SU-DHL-6 (cell line): ENCODE data around the gene TAB2.

ENCODE experiments used
- CTCF ChIP-seq: fragments of 200-600 bp; sonication (generic); IDR thresholded peaks from one replicate; pipeline ENCODE4 v1.5.1; 2017; ENCODE audit warnings: antibody characterized with exemption, mild to moderate bottlenecking, low read length, moderate library complexity; ENCODE audit not compliant: insufficient read depth, poor library complexity, severe bottlenecking
- EZH2phosphoT487 ChIP-seq: fragments of 200-600 bp; sonication (generic), shearing (Covaris generic); conservative IDR thresholded peaks from 2 replicates; pipeline ENCODE4 v1.6.1; 2018; ENCODE audit warnings: mild to moderate bottlenecking, antibody characterized with exemption, low read length, moderate library complexity, mixed read lengths

GRCh38 chr6:149342525-149342924 lies 25.0 kb downstream of the TAB2 start:
- TF ChIP-seq CTCF = no peak
- TF ChIP-seq EZH2phosphoT487 = no peak
